IMR-90 (cell line): ENCODE data around the gene TULP4. TPM values are rescaled to one million over a fixed set of nuclear protein-coding genes. Genes with fewer than 3 reads are reported as not detected.

Experiments
- ATAC-seq: fragments of 200-7000 bp; cut with Tn5 transposase; 2 replicates; pipeline ENCODE4 v1.9.1; 2020; ENCODE audit warnings: low read depth, mild to moderate bottlenecking, moderate library complexity
- BruUV-seq: library from RNA; stranded (reverse); fragments of 400-500 nt; replicated peaks from 2 replicates; lab custom pipeline; 2021; lab: Mats Ljungman, UMichigan
- CTCF ChIA-PET: fragments of 300-600 bp; formaldehyde crosslinking; extraction: SDS; loops from one replicate; lab custom pipeline; 2021; ENCODE audit warnings: antibody characterized with exemption; lab: Yijun Ruan, JAX
- POLR2A ChIA-PET: fragments of 300-600 bp; sonication (Branson Sonifier 250); formaldehyde crosslinking; loops from one replicate; lab custom pipeline; 2022; ENCODE audit warnings: antibody characterized with exemption; ENCODE audit not compliant: unreplicated experiment; lab: Charles Lee
- DNase-seq: peaks from one replicate; pipeline ENCODE4 v3.0.0; 2013
- H2AFZ ChIP-seq: replicated peaks from 2 replicates; pipeline ENCODE3; 2013; ENCODE audit warnings: low read length, mild to moderate bottlenecking; ENCODE audit not compliant: poor library complexity
- H2AK5ac ChIP-seq: 2 replicates; pipeline ENCODE4 v1.6.1; 2013; ENCODE audit warnings: low read depth, low read length, inconsistent platforms
- H2AK9ac ChIP-seq: replicated peaks from 2 replicates; pipeline ENCODE3; 2013; ENCODE audit warnings: mild to moderate bottlenecking, low read depth, low read length, moderate library complexity; ENCODE audit not compliant: poor library complexity
- H2BK120ac ChIP-seq: 2 replicates; pipeline ENCODE4 v1.6.1; 2013; ENCODE audit warnings: low read depth, low read length, inconsistent platforms
- H2BK15ac ChIP-seq: 3 replicates; pipeline ENCODE4 v1.6.1; 2013; ENCODE audit warnings: low read depth, low read length, inconsistent platforms
- H2BK20ac ChIP-seq: 2 replicates; pipeline ENCODE4 v1.6.1; 2013; ENCODE audit warnings: low read depth, mild to moderate bottlenecking, inconsistent platforms, low read length, moderate library complexity
- H2BK5ac ChIP-seq: 2 replicates; pipeline ENCODE4 v1.6.1; 2013; ENCODE audit warnings: mild to moderate bottlenecking, low read depth, low read length, inconsistent platforms; ENCODE audit not compliant: poor library complexity, severe bottlenecking
- H3K14ac ChIP-seq: replicated peaks from 2 replicates; pipeline ENCODE4 v1.6.1; 2013; ENCODE audit warnings: low read depth, low read length, inconsistent platforms
- H3K18ac ChIP-seq: 2 replicates; pipeline ENCODE4 v1.6.1; 2013; ENCODE audit warnings: low read depth, low read length, control low read depth
- H3K23ac ChIP-seq: 2 replicates; pipeline ENCODE4 v1.6.1; 2013; ENCODE audit warnings: low read depth, low read length, inconsistent platforms
- H3K27ac ChIP-seq: 2 replicates; pipeline ENCODE4 v1.5.1; 2013; ENCODE audit warnings: mild to moderate bottlenecking, control low read depth, low read length; ENCODE audit not compliant: insufficient read depth
- H3K27me3 ChIP-seq: 2 replicates; pipeline ENCODE4 v1.6.1; 2013; ENCODE audit warnings: low read length; ENCODE audit not compliant: control insufficient read depth, insufficient read depth
- H3K36me3 ChIP-seq: 2 replicates; pipeline ENCODE4 v1.6.1; 2013; ENCODE audit warnings: low read length, mixed read lengths; ENCODE audit not compliant: control insufficient read depth, insufficient read depth
- H3K4ac ChIP-seq: 2 replicates; pipeline ENCODE4 v1.6.1; 2013; ENCODE audit warnings: low read depth, low read length, inconsistent platforms
- H3K4me1 ChIP-seq: 2 replicates; pipeline ENCODE4 v1.6.1; 2013; ENCODE audit warnings: low read length, mixed read lengths; ENCODE audit not compliant: control insufficient read depth, insufficient read depth
- H3K4me2 ChIP-seq: 2 replicates; pipeline ENCODE4 v1.6.1; 2013; ENCODE audit warnings: low read depth, mild to moderate bottlenecking, control low read depth, low read length, moderate library complexity
- H3K4me3 ChIP-seq: 2 replicates; pipeline ENCODE4 v1.5.1; 2013; ENCODE audit warnings: low read depth, mild to moderate bottlenecking, control low read depth, low read length, moderate library complexity; ENCODE audit not compliant: insufficient read depth
- H3K56ac ChIP-seq: 2 replicates; pipeline ENCODE4 v1.6.1; 2013; ENCODE audit warnings: low read length, inconsistent platforms; ENCODE audit not compliant: insufficient read depth; ENCODE audit errors: extremely low read depth
- H3K79me1 ChIP-seq, 2 experiments: 2 replicates each; pipeline ENCODE4 v1.6.1; 2013; ENCODE audit warnings: low read length in 2 of 2, inconsistent platforms in 1 of 2, low read depth in 1 of 2
- H3K9ac ChIP-seq: 2 replicates; pipeline ENCODE4 v1.6.1; 2013; ENCODE audit warnings: low read depth, low read length, control low read depth
- H3K9me1 ChIP-seq: 2 replicates; pipeline ENCODE4 v1.6.1; 2013; ENCODE audit warnings: low read length, inconsistent platforms; ENCODE audit not compliant: insufficient read depth
- H3K9me3 ChIP-seq: 2 replicates; pipeline ENCODE4 v1.6.1; 2013; ENCODE audit warnings: low read length; ENCODE audit not compliant: control insufficient read depth, insufficient read depth
- H4K20me1 ChIP-seq: 2 replicates; pipeline ENCODE4 v1.6.1; 2013; ENCODE audit warnings: low read length, inconsistent platforms; ENCODE audit not compliant: insufficient read depth
- H4K5ac ChIP-seq: 2 replicates; pipeline ENCODE4 v1.6.1; 2013; ENCODE audit warnings: mild to moderate bottlenecking, low read depth, low read length, control low read depth
- H4K8ac ChIP-seq, 2 experiments: 2 replicates each; pipeline ENCODE4 v1.6.1; 2013; ENCODE audit warnings: low read depth in 2 of 2, low read length in 2 of 2, control low read depth in 1 of 2, inconsistent platforms in 1 of 2
- H4K91ac ChIP-seq: 2 replicates; pipeline ENCODE4 v1.6.1; 2013; ENCODE audit warnings: low read depth, low read length, inconsistent platforms; ENCODE audit not compliant: insufficient read depth
- BHLHE40 ChIP-seq: fragments of 150-350 bp; IDR thresholded peaks from 2 replicates; pipeline ENCODE4 v1.6.1; 2016; ENCODE audit warnings: mild to moderate bottlenecking, low read depth, low read length
- CEBPB ChIP-seq: IDR thresholded peaks from 2 replicates; pipeline ENCODE4 v1.6.1; 2012; ENCODE audit warnings: low read depth, low read length, improper control_type of control experiment
- CHD1 ChIP-seq: IDR thresholded peaks from 2 replicates; pipeline ENCODE4 v1.6.1; 2012; ENCODE audit warnings: low read depth, low read length, improper control_type of control experiment
- FOS ChIP-seq: fragments of 150-350 bp; IDR thresholded peaks from 2 replicates; pipeline ENCODE4 v1.6.1; 2016; ENCODE audit warnings: low read depth, low read length
- MAFK ChIP-seq: IDR thresholded peaks from 2 replicates; pipeline ENCODE4 v1.6.1; 2012; ENCODE audit warnings: low read depth, low read length, improper control_type of control experiment
- MAZ ChIP-seq: IDR thresholded peaks from 2 replicates; pipeline ENCODE4 v1.6.1; 2012; ENCODE audit warnings: low read depth, mild to moderate bottlenecking, low read length, improper control_type of control experiment, moderate library complexity, borderline replicate concordance
- MXI1 ChIP-seq: IDR thresholded peaks from 2 replicates; pipeline ENCODE4 v1.6.1; 2012; ENCODE audit warnings: low read depth, mild to moderate bottlenecking, low read length, moderate library complexity, borderline replicate concordance
- NFE2L2 ChIP-seq: fragments of 150-350 bp; IDR thresholded peaks from 2 replicates; pipeline ENCODE4 v1.6.1; 2016; ENCODE audit warnings: low read depth, mild to moderate bottlenecking, low read length
- POLR2A ChIP-seq: IDR thresholded peaks from 2 replicates; pipeline ENCODE4 v1.6.1; 2012; ENCODE audit warnings: mild to moderate bottlenecking, low read depth, low read length
- RAD21 ChIP-seq: IDR thresholded peaks from 2 replicates; pipeline ENCODE4 v1.6.1; 2012; ENCODE audit warnings: low read length, improper control_type of control experiment
- RCOR1 ChIP-seq: IDR thresholded peaks from 2 replicates; pipeline ENCODE4 v1.6.1; 2012; ENCODE audit warnings: mild to moderate bottlenecking, low read length, improper control_type of control experiment; ENCODE audit not compliant: insufficient replicate concordance
- RFX5 ChIP-seq: IDR thresholded peaks from 2 replicates; pipeline ENCODE4 v1.8.0; 2012; ENCODE audit warnings: low read depth, mild to moderate bottlenecking, low read length, moderate library complexity
- SMC3 ChIP-seq: fragments of 150-350 bp; IDR thresholded peaks from 2 replicates; pipeline ENCODE4 v1.6.1; 2016; ENCODE audit warnings: low read depth, mild to moderate bottlenecking, antibody characterized with exemption, low read length, moderate library complexity
- WGBS, 2 experiments: methylation state at CpG; one replicate each; pipeline versions ENCODE4 v1.1.5 to v1.1.7; 2013; ENCODE audit warnings: missing lambda C conversion rate in 2 of 2; ENCODE audit not compliant: insufficient read length in 1 of 2; ENCODE audit errors: extremely low coverage in 2 of 2; 5-methylcytosine and 5-hydroxymethylcytosine counted together
- dilution Hi-C: fragments of 300-500 bp; cut with HindIII; formaldehyde crosslinking; loops from one replicate; pipeline ENCODE4 v1.14.3; 2018; ENCODE audit warnings: low sequenced_read_pairs; ENCODE audit not compliant: unreplicated experiment
- in situ Hi-C: fragments of 300-500 bp; cut with MboI; formaldehyde crosslinking; loops from 3 replicates; pipeline ENCODE4 v1.14.3; 2019; ENCODE audit warnings: low sequenced_read_pairs, inconsistent platforms, mixed read lengths
- intact Hi-C: fragments of 100-400 bp; cut with micrococcal nuclease; formaldehyde crosslinking; loops from 2 replicates; pipeline ENCODE4 v1.10.0; 2022
- polyA plus RNA-seq, 3 experiments: library from polyadenylated mRNA; depleted of rRNA; stranded (reverse); fragments of >200 nt; gene quantifications; 2 replicates each; pipeline ENCODE4 v1.2.3, GENCODE V29; 2012; ENCODE audit warnings: low replicate concordance in 1 of 3
- total RNA-seq: library from RNA; depleted of rRNA; stranded (reverse); fragments of >200 nt; gene quantifications from 2 replicates; pipeline ENCODE4 v1.2.3, GENCODE V29; 2012
- TF ChIP-seq, protein P1 (sequence below): fragments of 150-350 bp; IDR thresholded peaks from 2 replicates; pipeline ENCODE4 v1.6.1; 2017; ENCODE audit warnings: mild to moderate bottlenecking, antibody characterized with exemption, low read length, low read depth
- TF ChIP-seq, protein P2 (sequence below): conservative IDR thresholded peaks from 2 replicates; pipeline ENCODE4 v1.5.1; 2012; ENCODE audit warnings: mild to moderate bottlenecking, low read depth, low read length, improper control_type of control experiment
- TF ChIP-seq, protein P3 (sequence below): fragments of 150-350 bp; IDR thresholded peaks from 2 replicates; pipeline ENCODE4 v1.6.1; 2016; ENCODE audit warnings: low read depth, mild to moderate bottlenecking, low read length, moderate library complexity, borderline replicate concordance

TULP4 gene
- total and polyA plus RNA-seq, 2 of the 4 experiments (the other 2 are of a cell fraction), result 8.1 to 30.6 TPM

DNA sequence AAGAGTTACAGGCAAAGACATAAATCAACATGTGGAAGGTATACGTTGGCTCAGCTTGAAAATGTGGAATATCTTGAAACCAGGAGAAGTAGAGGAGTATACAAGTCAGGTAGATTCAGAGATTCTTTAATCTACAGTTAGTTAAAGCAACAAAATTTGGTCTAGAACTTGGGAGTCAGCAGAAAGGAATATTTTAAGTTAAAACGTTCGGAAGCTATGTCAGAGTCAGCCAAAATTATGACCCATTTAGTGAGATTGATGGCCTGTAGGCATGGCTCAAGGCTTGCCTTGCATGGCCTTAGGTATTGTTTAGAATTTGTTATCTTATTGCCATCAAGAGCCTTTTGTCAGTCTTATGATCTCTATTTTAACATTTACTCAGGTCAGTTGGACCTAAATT is 153.5 kb downstream of the TULP4 start:
- TF ChIP-seq, protein P1, sequence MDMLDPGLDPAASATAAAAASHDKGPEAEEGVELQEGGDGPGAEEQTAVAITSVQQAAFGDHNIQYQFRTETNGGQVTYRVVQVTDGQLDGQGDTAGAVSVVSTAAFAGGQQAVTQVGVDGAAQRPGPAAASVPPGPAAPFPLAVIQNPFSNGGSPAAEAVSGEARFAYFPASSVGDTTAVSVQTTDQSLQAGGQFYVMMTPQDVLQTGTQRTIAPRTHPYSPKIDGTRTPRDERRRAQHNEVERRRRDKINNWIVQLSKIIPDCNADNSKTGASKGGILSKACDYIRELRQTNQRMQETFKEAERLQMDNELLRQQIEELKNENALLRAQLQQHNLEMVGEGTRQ, result no peak
- TF ChIP-seq MAFK (no peak), CHD1 (no peak), RCOR1 (no peak), POLR2A (no peak), RFX5 (no peak), FOS (no peak), MXI1 (no peak), RAD21 (no peak), BHLHE40 (no peak), NFE2L2 (no peak), SMC3 (no peak), CEBPB (no peak), MAZ (no peak)
- TF ChIP-seq, protein P2, sequence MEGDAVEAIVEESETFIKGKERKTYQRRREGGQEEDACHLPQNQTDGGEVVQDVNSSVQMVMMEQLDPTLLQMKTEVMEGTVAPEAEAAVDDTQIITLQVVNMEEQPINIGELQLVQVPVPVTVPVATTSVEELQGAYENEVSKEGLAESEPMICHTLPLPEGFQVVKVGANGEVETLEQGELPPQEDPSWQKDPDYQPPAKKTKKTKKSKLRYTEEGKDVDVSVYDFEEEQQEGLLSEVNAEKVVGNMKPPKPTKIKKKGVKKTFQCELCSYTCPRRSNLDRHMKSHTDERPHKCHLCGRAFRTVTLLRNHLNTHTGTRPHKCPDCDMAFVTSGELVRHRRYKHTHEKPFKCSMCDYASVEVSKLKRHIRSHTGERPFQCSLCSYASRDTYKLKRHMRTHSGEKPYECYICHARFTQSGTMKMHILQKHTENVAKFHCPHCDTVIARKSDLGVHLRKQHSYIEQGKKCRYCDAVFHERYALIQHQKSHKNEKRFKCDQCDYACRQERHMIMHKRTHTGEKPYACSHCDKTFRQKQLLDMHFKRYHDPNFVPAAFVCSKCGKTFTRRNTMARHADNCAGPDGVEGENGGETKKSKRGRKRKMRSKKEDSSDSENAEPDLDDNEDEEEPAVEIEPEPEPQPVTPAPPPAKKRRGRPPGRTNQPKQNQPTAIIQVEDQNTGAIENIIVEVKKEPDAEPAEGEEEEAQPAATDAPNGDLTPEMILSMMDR, result no peak
- TF ChIP-seq, protein P3, sequence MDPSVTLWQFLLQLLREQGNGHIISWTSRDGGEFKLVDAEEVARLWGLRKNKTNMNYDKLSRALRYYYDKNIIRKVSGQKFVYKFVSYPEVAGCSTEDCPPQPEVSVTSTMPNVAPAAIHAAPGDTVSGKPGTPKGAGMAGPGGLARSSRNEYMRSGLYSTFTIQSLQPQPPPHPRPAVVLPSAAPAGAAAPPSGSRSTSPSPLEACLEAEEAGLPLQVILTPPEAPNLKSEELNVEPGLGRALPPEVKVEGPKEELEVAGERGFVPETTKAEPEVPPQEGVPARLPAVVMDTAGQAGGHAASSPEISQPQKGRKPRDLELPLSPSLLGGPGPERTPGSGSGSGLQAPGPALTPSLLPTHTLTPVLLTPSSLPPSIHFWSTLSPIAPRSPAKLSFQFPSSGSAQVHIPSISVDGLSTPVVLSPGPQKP, result no peak
- H3K36me3 ChIP-seq, result peaks cover 7% of the 10 kb centered on the region
- H3K4me2 ChIP-seq, result no peak overlapping the region
- H3K9me1 ChIP-seq, result peaks cover 7% of the 10 kb centered on the region
- H2AFZ ChIP-seq, result no peak overlapping the region
- H3K9me3 ChIP-seq, result no peaks in the 10 kb centered on the region
- ATAC-seq (no peak), DNase-seq (no peak)
- dilution Hi-C loops, result no loop called here
- H2AK5ac ChIP-seq, result no peak overlapping the region
- H2BK120ac ChIP-seq, result no peak overlapping the region
- H2BK20ac ChIP-seq, result no peak overlapping the region
- H3K9ac ChIP-seq, result no peak overlapping the region
- H4K5ac ChIP-seq, result no peak overlapping the region
- H4K91ac ChIP-seq, result no peak overlapping the region
- H3K14ac ChIP-seq, result no peak overlapping the region
- ChIA-PET POLR2A (no interaction called here), CTCF (no interaction called here)
- H2BK15ac ChIP-seq, result no peak overlapping the region
- H3K27me3 ChIP-seq, result no peaks in the 10 kb centered on the region
- H3K4me3 ChIP-seq, result no peak overlapping the region
- no TSS peak for BruUV-seq
- no peak overlapping the region for H3K23ac ChIP-seq
- H3K4ac ChIP-seq, result no peak overlapping the region
- WGBS, 2 experiments, result no CpG with 5 or more reads among the region's 3 CpGs
- no peak overlapping the region for H3K27ac ChIP-seq
- H3K56ac ChIP-seq, result no peak overlapping the region
- no peaks in the 10 kb centered on the region; a peak in 1 of 4 replicates for H3K79me1 ChIP-seq
- no peak overlapping the region for H2BK5ac ChIP-seq
- no peaks in the 10 kb centered on the region for H4K20me1 ChIP-seq
- no peak overlapping the region for H4K8ac ChIP-seq
- H3K18ac ChIP-seq, result no peak overlapping the region
- intact Hi-C loops, result no loop called here
- no peak overlapping the region for H2AK9ac ChIP-seq
- in situ Hi-C loops, result no loop called here
- H3K4me1 ChIP-seq, result peaks cover 7% of the 10 kb centered on the region; the same call in 1 of the 2 replicates
